HG02938 (cell line): Measurements from ENCODE around the gene PDRG1.

Source experiments
- ATAC-seq: cut with Tn5 transposase; IDR thresholded peaks from one replicate; pipeline ENCODE4 v1.9.1; 2021; ENCODE audit warnings: mild to moderate bottlenecking, moderate library complexity; ENCODE audit not compliant: unreplicated experiment

PDRG1 gene

DNA sequence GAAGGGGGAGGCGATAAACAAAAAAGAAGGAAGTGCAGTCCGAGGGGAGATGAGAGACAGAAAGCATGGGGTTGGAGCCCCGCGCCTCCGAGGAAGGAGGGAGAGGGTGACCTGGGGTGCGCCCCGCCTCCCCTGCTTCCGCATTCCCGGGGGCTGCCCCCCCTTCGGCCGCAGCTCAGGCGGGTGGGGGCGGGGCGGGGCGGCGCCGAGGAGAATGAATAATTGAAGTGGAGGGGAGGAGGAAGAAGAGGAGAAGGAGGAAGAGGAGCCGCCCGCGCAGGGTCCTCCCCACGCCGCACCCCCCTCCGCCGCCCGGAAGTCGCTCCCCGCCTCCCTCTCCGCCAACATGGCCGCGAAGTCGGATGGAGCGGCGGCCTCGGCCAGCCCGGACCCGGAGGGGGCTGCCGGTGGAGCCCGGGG, 16.0 kb upstream of the PDRG1 start, which contains the start of gene XKR7:
Gene XKR7, plus strand, starts transcription at position 322 of the 420 bp plus-strand sequence. Its CDS starts 25 bp downstream, at position 347.
- no peak for ATAC-seq

DNA sequence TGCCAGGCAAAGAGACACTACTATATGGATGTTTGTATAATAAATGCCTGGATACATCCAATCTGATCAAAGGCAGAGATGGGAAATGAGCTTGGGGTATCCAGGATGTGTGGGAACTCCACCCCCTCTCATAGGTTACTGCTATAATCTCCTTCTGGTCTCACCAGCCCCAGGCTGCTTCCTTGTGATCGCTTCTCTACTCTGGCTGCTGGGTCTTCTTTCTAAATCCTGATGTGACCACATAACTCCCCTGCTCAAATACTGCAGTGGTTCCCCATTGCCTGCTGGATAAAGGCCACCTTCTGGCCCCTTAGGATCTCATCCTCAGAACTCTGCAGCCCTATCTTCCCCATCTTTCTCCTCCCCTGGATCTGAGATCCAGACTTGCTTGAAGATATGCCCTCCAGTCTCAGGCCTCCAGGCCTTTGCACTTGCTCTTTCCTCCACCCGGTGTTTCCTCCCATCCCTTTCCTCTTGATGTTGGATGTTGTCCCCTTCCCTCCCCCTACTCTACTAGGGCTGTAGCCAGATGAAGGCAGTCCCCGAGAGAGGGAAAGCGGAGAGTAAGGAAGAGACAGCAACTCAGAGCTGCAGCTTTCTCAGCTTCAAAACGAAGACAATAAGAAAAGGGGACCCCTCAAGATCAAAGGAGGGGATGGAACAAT, 15.3 kb upstream of the PDRG1 start:
- no peak for ATAC-seq

GRCh38 chr20:31963889-31964288, 12.0 kb upstream of the PDRG1 start:
- ATAC-seq = no peak

- ATAC-seq = no peak
These were observed 10.9 kb upstream of the PDRG1 start for GRCh38 chr20:31962761-31963160.

GRCh38 chr20:31956556-31957526, 5.0 kb upstream of the PDRG1 start:
- no peak for ATAC-seq

- no peak for ATAC-seq
These were observed 2.7 kb upstream of the PDRG1 start for GRCh38 chr20:31954500-31954899.

DNA sequence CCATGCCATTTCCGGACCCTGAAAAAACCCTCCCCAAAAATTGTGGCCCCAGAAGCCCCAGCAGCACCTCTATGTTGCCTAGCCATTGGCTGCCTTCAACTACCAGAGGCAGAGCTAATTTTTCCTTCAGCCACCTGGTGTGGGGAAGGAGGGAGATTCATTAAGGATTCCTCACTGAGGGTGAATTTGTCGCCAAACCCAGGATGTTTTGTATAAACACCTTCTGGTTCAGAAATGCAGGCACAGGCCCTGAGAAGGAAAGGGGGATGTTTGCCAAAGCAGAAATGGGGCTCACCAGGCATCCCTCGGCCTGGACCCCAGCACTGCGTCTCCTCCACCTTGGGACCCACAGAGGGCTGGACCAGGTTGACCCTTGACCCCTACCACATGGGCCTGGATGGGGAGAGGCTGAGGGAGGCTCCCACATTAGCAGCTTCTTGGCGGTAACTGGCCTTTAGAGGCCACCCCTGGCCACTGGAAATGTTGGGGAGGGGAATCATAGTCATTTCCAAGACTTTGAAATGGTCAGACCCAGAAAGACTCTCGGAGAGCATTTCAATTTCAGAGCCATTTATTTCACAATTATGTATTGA, 1.8 kb upstream of the PDRG1 start:
- no peak for ATAC-seq

GRCh38 chr20:31951203-31951529, 680 bp downstream of the PDRG1 start:
- no peak for ATAC-seq

GRCh38 chr20:31949877-31950646, 1.8 kb downstream of the PDRG1 start:
- ATAC-seq = no peak

DNA sequence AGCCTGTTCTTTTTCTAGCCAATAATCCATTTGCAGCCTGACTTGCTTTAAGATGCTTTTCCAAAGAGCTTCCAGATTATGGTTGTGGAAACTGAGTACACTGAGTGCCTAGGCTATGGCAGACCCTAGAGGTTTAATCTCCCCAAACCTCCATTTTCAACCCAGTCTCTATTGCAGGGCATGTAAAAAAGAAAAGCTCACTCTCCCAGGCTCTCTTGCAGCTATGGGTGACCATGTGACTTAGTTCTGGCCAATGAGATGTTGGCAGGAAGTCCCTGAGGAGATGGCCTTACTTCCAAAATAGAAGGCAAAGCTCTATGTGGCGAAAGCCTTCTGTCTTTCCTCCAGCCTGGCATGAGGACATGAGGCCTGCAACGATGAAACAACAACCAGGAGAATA, 3.8 kb downstream of the PDRG1 start:
- ATAC-seq = no peak

DNA sequence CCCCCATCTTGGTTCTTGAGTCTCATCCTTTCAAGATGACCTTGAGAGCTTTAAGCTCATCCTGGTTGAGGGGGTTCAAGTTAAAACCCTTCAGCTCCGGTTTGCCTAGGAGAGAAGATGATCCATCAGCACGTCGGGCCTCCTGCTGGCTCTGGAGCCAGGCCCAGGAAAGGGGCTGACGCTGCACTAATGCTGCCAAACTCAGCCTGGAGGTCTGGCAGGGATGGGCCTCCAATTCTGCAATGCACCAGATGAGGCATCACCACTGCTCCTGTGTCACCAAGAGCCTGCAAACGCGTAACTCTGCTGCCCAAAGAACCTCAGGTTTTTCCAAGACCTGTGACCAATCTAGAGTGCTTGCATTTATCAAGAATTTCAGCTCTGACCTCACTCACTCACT, 6.1 kb downstream of the PDRG1 start:
- ATAC-seq = no peak

DNA sequence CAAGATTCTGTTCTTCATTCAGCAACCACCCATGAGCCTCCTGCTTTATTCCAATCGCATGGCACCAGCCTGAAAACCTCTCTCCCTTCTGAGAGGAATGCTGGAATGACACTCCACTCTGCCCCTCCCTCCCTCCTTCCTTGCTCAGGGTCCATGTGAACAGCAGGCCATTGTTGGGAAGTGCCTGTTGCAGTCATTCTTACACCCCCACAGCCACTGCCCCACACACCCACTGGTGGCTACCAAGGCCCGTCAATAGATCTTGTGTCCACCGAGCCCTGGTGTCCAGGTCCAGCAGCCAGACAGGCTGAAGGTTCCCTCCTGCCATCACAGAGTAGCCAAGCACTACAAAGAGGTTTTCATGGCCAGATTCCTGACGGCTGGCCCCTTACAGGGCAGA, 6.5 kb downstream of the PDRG1 start:
- no peak for ATAC-seq

DNA sequence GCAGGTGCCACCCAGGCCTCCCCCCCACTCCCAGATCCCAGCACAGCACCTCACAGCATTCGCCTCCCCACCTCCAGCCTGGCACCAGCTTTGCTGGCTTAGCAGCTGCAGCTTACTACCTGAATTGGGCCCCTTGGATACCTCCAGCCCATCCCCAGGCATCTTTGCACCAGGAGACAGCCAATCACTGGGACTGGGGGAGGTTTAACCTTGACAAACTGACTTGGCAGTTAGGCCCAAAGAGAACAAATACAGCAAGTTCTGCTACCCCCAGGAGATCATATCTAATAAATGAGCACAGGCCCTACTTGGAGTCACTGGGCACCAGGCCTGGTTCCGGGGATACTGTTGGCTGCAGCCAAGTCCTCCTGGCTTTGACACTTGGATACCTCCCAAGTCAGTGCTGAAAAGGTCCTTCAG, 8.8 kb downstream of the PDRG1 start:
- no peak for ATAC-seq

DNA sequence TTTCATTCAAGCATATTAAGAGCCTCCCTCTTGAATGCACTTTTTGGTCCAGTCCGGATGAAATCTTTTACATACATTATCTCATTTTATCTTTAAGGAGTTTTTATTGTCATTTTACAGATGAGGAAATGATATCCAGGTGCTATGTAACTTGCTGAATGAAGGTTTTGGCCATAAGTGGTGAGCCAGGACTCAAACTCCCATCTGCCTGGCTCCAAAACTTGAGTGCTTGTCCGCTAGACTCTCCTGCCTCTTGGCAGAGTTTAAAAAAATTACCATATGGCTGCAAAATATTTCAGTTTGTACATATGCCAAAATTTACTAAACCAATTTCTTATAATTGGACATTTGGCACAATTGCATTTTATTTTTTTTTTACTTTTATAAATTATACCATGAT, 12.2 kb downstream of the PDRG1 start:
- ATAC-seq = no peak

DNA sequence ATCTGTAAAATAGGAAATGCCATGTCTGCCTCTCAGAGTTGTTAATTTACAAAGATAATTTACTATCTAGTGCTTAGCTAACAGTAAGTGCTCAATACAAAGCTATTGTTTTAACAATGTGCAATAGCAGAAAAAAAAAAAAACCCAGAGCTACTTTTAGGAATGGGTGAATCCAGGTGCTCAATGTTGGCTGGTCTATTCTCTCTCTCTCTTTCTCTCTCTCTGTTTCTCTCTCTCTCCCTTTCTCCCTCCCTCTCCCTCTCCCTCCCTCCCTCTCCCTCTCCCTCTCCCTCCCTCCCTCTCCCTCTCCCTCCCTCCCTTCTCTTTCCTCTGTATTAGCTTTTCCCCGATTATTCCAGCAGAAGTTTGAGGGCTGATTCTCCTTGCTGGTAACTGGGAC, 14.0 kb downstream of the PDRG1 start:
- no peak for ATAC-seq

DNA sequence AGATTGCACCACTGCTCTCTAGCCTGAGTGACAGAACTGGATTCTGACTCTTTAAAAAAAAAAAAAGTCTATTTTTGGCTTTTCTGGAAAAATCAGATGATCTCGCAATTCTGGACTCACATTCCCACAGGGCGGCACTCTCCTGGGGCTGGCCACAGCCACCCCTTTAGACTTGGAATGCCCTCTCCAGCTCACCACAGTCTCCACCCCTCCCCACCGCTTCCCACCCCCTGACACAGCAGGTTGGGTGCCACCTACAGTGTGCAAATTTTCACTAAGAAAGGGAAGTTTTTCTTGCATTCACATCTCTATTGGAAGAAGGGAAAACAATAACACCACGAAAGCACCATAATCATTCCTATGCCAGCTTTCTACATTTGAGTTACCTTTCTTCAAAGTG, 15.4 kb downstream of the PDRG1 start:
- no peak for ATAC-seq

GRCh38 chr20:31934968-31935764, 16.7 kb downstream of the PDRG1 start:
- ATAC-seq = no peak

GRCh38 chr20:31934491-31934890, 17.4 kb downstream of the PDRG1 start:
- no peak for ATAC-seq

DNA sequence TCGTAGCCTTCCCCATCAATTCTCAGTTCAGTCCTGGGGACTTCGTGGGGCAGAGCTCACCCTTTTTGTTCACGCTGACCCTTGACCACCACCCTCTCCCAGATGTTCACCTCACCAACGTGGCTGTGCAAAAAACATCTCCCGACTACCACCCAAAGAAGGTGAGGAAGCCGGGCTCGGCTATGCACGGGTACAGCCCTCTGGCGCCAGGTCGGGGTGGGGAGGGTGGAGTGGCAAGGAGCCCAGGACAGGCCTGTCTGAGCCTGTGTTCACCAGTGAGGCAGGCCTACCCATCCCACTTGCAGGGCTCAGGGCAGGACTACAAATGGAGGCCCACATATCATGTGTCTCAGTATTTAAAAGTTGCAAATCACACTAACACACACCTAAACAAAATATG, 18.1 kb downstream of the PDRG1 start:
- no peak for ATAC-seq

GRCh38 chr20:31930779-31931178, 21.1 kb downstream of the PDRG1 start:
- no peak for ATAC-seq
